NCI-H146 treated with DMSO at 0.1 percent for 48 hours (cell line): ENCODE data around the gene NCR3LG1.

Source experiments
- DNase-seq: peaks from one replicate; lab custom pipeline; 2025; ENCODE audit not compliant: unreplicated experiment; lab: John Stamatoyannopoulos, UW

The NCR3LG1 gene

GRCh38 chr11:17369684-17370243 is 18.2 kb downstream of the NCR3LG1 start:
- no peak for DNase-seq

DNA sequence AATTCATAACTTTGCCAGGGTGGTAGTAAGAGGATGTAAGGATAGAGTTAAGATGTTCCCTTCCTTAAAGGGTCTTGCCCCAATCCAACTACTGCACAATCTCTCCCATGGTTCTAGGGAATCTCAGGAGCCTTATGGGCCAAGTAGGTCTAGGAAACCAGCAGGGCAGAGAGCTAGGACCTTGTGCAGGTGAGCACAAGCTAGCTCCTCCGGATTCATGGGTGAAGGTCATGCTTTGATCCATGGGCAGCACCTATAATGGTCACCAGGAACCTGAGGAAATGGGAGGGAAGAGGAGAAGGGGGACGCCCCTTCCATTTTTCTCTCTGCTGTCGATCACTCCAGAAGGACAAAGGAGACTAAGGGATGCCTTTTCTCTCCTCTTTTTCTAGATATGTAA is 20.0 kb downstream of the NCR3LG1 start:
- no peak for DNase-seq

GRCh38 chr11:17375547-17375946 is 23.9 kb downstream of the NCR3LG1 start:
- DNase-seq, result no peak

GRCh38 chr11:17376493-17376892 is 24.9 kb downstream of the NCR3LG1 start:
- no peak for DNase-seq

- DNase-seq, result no peak
Observed at GRCh38 chr11:17378655-17379054, 27.1 kb downstream of the NCR3LG1 start.

DNA sequence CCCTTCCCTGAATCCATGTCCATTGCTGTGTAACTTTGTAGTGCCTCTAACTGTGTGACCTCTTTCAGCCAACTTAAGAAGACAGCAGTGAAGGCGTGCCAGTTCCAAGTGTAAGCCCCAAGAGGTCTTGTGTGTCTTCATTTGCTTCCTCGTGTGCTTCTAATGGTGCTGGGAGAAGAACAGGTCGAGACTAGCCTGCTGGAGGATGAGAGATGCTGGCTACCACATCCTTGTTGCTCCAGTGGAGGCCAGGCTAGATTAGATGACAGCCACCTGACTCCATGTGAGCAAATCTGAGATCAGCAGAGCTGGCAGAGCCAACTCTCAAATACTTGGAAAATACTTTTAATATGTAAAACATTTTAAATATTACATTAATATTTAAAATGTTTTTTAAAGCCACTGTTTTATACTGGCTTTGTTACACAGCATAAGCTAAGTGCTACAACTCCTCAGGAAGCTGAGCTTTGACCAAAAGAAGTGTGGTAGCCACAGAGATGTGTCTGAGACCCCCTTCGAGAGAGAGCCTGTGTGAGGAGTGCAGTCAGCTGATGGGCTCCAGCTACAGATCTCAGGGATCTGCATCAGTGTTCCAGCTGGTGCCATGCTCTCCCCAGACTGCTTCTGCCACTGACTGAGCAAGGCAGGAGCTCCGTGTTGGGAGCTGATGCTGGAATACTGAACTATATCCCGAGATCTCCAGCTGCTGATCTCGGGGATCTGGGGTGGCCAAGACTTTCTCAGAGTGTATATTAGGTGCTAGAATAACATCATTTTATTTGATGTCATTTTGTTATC is 28.0 kb downstream of the NCR3LG1 start:
- DNase-seq, result no peak

- DNase-seq, result no peak
Observed at GRCh38 chr11:17381156-17381555, 29.6 kb downstream of the NCR3LG1 start.

DNA sequence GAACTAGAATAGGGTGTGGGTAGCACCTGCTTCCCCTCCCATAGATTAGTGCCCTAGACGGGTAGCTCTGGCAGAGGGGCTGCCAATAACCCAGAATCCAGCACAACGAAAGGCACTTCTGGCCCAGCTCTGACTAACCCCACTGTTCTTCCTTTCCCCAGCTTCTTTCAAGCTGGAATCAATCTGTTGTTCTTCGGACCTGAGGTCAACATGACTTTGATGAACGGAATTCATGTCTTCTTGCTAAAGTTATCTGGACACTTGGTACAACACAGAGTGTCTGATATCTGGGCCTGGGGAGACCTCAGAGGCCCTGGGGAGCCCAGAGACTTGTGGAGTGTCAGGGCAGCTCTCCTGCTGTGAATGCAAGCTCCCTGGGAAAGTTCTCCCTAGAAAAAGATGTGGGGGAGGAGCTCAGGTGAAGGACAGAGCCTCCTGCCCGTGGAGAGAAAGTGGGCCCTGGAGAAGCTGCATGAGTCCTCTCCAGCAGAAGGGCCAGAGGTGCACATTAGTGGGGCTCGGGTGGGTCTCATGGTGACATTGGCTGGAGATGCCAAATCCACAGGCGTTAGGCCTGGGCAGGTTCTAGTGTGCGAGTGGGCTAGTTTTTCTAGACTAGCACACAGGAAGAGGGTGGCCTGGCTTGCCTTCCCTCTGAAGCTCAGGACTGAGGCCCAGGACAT is 30.6 kb downstream of the NCR3LG1 start:
- no peak for DNase-seq

GRCh38 chr11:17383461-17383860 is 31.9 kb downstream of the NCR3LG1 start:
- DNase-seq, result no peak

GRCh38 chr11:17384002-17384511 is 32.5 kb downstream of the NCR3LG1 start:
- DNase-seq, result peak; percentile 35

- DNase-seq, result no peak
Observed at GRCh38 chr11:17385492-17385891, 33.9 kb downstream of the NCR3LG1 start.

DNA sequence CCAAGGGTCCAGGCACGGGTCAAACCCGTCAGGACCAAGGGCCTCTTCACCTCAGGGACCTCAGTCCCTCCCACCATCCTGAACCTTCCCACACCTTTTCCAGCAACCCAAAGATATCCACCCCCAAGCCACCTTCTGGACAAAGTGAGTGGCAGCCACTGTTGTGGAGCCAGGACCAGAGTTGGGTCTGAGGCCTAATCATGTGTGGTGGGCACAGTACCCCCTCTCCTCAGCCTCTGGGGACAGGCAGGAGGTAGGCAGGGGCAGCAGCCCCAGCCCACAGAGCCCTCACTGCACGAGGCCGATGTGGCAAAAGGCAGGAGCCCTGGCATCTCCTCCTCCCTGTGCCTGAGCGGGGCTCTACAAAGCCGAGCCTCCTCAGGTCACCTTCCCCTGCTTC is 34.3 kb downstream of the NCR3LG1 start:
- no peak for DNase-seq

- no peak for DNase-seq
Observed at GRCh38 chr11:17386331-17387084, 34.9 kb downstream of the NCR3LG1 start.

DNA sequence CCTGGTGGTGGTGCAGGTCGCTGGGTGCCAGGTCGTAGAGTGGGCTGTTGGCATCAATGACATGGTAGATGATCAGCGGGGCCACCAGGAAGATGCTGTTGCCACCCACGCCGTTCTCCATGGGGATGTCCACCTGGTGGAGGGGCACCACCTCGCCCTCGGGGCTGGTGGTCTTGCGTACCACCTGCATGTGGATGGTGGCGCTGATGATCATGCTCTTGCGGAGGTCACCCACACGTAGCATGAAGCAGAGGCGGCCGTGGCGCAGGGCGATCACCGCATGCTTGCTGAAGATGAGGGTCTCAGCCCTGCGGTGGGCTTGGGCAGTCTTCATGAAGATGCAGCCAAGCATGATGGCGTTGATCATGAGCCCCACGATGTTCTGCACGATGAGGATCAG is 35.7 kb downstream of the NCR3LG1 start:
- DNase-seq, result no peak

GRCh38 chr11:17387811-17388210 is 36.2 kb downstream of the NCR3LG1 start:
- DNase-seq, result no peak

DNA sequence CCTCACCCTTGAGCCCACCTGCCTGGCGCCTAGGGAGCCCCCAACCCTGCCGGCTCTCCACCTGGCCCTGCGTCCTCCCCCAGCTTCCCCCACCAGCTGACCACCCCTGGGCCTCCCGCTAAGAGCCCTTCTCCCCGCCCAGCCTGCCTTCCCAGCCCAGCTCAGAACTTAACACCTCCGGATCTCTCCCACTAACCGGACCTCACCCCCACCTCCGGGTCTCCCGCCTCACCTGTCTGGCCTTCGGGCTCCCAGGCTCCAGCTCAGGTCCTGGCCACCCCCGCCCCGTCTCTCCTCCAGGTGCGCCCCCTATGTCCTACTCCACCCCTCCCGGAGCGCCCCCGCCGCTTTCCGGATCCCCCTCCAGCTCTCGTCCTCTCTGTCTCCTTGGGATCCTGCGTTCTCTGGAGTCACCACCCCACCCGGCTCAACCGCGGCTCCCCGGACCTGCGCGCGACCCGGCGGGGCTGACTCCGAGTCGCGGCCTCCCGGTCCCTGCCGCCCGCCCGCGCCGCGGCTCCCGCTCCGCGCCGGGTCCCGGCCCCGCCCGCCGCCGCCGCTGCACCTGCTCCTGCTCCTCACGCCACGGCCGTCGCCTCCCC is 37.1 kb downstream of the NCR3LG1 start, which contains the start of gene KCNJ11:
Gene KCNJ11 (minus strand): TSS at position 51 of the 602 bp plus-strand sequence. CDS start 568 bp downstream, outside the sequence.
- DNase-seq, result no peak

GRCh38 chr11:17389211-17389956 is 37.8 kb downstream of the NCR3LG1 start:
- peak; percentile 86 for DNase-seq

DNA sequence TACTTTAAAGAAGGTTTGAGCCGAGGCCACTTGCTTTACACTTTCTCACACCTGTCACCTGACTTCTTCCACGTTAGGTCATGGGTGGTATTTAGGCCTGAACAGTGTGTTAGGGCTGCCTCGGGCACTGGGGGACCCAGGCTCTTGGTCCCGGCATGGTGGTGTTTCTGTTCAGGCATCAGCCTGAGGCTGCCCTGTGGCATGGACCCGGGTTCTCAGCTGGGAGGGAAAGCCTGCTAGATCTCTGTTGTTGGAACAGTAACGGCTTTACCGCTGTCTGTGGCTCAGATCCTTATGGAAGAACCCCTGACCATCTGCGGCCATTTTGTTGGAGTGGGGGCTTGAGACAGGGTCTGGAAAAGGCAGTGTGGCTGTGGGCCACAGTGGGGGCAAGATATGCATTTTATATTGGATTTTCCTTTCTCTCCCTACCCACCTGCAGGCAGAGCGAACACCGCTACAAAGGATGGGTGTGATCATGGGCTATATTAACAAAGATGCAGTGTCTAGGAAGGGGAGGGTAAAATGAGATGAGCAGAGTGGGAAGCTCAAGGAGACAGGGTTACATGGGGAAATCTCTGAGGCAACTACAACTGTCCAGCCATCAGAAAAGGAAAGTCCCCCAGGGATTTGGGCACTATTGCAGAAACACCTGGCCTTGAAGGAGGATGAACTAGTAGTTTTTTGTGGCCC is 38.5 kb downstream of the NCR3LG1 start:
- DNase-seq, result no peak
